GM18508 (cell line): Measurements from ENCODE around the gene CSTF2.
"Not testable (repeated sequence)": the region's sequence is repeated elsewhere in the genome, so short reads cannot be mapped to it uniquely, and the experiment has no call there.

Experiments
- ATAC-seq: cut with Tn5 transposase; IDR thresholded peaks from one replicate; pipeline ENCODE4 v1.9.1; 2021; ENCODE audit warnings: moderate number of reproducible peaks; ENCODE audit not compliant: insufficient read depth, unreplicated experiment

The CSTF2 gene

GRCh38 chrX:100819837-100820666 lies at the start of gene CSTF2:
Gene CSTF2 (plus strand): TSS chrX:100820391. CDS start chrX:100820417, 26 bp downstream.
- peak; percentile 94 for ATAC-seq

- ATAC-seq, result not testable (repeated sequence)
Observed at GRCh38 chrX:100796371-100796770, 23.8 kb upstream of the CSTF2 start.

GRCh38 chrX:100797359-100797758 lies 22.8 kb upstream of the CSTF2 start:
- no peak for ATAC-seq

GRCh38 chrX:100798484-100799214 lies 21.5 kb upstream of the CSTF2 start:
- ATAC-seq, result no peak

GRCh38 chrX:100802843-100803242 lies 17.3 kb upstream of the CSTF2 start:
- no peak for ATAC-seq

- ATAC-seq, result no peak
Observed at GRCh38 chrX:100804780-100805179, 15.4 kb upstream of the CSTF2 start.

- ATAC-seq, result not testable (repeated sequence)
Observed at GRCh38 chrX:100808265-100808664, 11.9 kb upstream of the CSTF2 start.

- ATAC-seq, result no peak
Observed at GRCh38 chrX:100812216-100813158, 7.7 kb upstream of the CSTF2 start.

GRCh38 chrX:100817340-100817739 lies 2.9 kb upstream of the CSTF2 start:
- ATAC-seq, result no peak

GRCh38 chrX:100819534-100819836 lies 706 bp upstream of the CSTF2 start:
- ATAC-seq, result peak; percentile 1

GRCh38 chrX:100829730-100830129 lies 9.5 kb downstream of the CSTF2 start:
- peak; percentile 84 for ATAC-seq

GRCh38 chrX:100830143-100830542 lies 10.0 kb downstream of the CSTF2 start:
- no peak for ATAC-seq

GRCh38 chrX:100830547-100830946 lies 10.4 kb downstream of the CSTF2 start:
- ATAC-seq, result no peak

- ATAC-seq, result no peak
Observed at GRCh38 chrX:100831219-100831946, 11.2 kb downstream of the CSTF2 start.

- ATAC-seq, result no peak
Observed at GRCh38 chrX:100850317-100850716, 30.1 kb downstream of the CSTF2 start.

GRCh38 chrX:100852810-100853209 lies 32.6 kb downstream of the CSTF2 start:
- no peak for ATAC-seq

- ATAC-seq, result no peak
Observed at GRCh38 chrX:100863326-100863864, 43.2 kb downstream of the CSTF2 start.

- ATAC-seq, result no peak
Observed at GRCh38 chrX:100864657-100865391, 44.6 kb downstream of the CSTF2 start.

GRCh38 chrX:100868273-100868672 lies 48.1 kb downstream of the CSTF2 start:
- ATAC-seq, result no peak
